ENCODE measurements around the gene MRPS27. TPM values are rescaled to one million over a fixed set of nuclear protein-coding genes. Genes with fewer than 3 reads are reported as not detected.

Gene MRPS27
- total RNA-seq, 1 experiment from 2014 or later: 61.2 TPM

DNA sequence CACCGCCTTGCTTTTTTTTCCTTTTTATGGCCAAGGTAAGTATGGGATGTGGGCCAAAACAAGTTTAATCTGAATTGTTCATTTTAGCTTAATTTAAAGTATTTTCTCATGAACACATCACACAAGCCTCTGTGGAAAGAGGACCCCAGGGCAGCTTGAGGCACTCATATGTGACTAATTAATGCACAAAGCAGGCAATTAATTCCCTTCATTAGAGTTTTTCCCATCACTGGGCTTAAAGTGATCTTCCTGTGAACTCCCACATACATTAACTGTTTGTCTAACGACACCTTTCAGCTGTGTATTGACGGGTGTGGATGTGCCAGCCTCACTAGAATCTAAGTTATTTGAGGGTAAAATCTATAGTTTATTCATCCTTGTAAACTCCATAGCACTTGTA is 103.3 kb downstream of the MRPS27 start:
- CTCF ChIA-PET: no interaction called here

DNA sequence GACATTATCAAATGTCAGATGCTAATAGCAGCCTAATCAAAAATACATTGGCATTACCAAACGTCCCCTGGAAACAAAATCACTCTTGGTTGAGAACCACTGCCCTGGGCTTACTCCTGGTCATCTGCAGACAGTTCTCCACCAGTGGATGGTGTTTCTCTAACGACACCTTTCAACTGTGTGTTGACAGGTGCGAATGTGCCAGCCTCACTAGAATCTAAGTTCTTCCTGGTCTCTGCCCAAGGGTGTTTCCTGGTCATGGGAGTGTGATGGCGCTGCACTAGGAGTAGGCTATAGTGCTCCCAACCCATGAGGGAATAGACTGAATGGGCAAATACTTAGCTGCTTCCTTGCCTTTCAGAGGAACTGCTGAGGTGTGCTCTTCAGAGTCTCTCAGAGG is 105.9 kb downstream of the MRPS27 start:
- intact Hi-C loops (cut with micrococcal nuclease; ENCODE audit: unreplicated experiment): no loop called here
- TF ChIP-seq, protein P1, sequence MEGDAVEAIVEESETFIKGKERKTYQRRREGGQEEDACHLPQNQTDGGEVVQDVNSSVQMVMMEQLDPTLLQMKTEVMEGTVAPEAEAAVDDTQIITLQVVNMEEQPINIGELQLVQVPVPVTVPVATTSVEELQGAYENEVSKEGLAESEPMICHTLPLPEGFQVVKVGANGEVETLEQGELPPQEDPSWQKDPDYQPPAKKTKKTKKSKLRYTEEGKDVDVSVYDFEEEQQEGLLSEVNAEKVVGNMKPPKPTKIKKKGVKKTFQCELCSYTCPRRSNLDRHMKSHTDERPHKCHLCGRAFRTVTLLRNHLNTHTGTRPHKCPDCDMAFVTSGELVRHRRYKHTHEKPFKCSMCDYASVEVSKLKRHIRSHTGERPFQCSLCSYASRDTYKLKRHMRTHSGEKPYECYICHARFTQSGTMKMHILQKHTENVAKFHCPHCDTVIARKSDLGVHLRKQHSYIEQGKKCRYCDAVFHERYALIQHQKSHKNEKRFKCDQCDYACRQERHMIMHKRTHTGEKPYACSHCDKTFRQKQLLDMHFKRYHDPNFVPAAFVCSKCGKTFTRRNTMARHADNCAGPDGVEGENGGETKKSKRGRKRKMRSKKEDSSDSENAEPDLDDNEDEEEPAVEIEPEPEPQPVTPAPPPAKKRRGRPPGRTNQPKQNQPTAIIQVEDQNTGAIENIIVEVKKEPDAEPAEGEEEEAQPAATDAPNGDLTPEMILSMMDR (IDR thresholded peaks at IDR 0.05; ENCODE audit: unreplicated experiment): no peak
- H3K9me3 Mint-ChIP-seq (ENCODE audit: low read depth, unreplicated experiment): no peaks in the 10 kb centered on the region
- H3K36me3 Mint-ChIP-seq (ENCODE audit: insufficient read depth, unreplicated experiment): peaks cover 5% of the 10 kb centered on the region
- H3K4me3 Mint-ChIP-seq (ENCODE audit: low read depth, unreplicated experiment): no peak overlapping the region
- peaks cover 14% of the 10 kb centered on the region for H3K4me1 Mint-ChIP-seq (ENCODE audit: low read depth, unreplicated experiment)
- CTCF ChIA-PET: interaction anchor here (0.5 kb wide), 1 partner anchor 42 kb away, joined by 4 read pairs; no protein-coding TSS in a partner anchor
- no peak for DNase-seq
- BruUV-seq (replicated peaks): no TSS peak
- no peaks in the 10 kb centered on the region for H3K27me3 Mint-ChIP-seq (ENCODE audit: unreplicated experiment)
- no peak overlapping the region for H3K27ac Mint-ChIP-seq (ENCODE audit: unreplicated experiment)

More for the DNA sequence above, 103.3 kb downstream of the MRPS27 start:
- Mint-ChIP-seq H3K36me3 (ENCODE audit: insufficient read depth, unreplicated experiment) (peaks cover 20% of the 10 kb centered on the region), H3K27me3 (ENCODE audit: unreplicated experiment) (no peaks in the 10 kb centered on the region), H3K4me1 (ENCODE audit: low read depth, unreplicated experiment) (peaks cover 3% of the 10 kb centered on the region), H3K4me3 (ENCODE audit: low read depth, unreplicated experiment) (no peak overlapping the region), H3K9me3 (ENCODE audit: low read depth, unreplicated experiment) (no peaks in the 10 kb centered on the region), H3K27ac (ENCODE audit: unreplicated experiment) (no peak overlapping the region)
- intact Hi-C loops (cut with micrococcal nuclease; ENCODE audit: unreplicated experiment): no loop called here
- no TSS peak for BruUV-seq (replicated peaks)
- DNase-seq: no peak
- TF ChIP-seq, protein P1 (IDR thresholded peaks at IDR 0.05; ENCODE audit: unreplicated experiment): no peak

DNA sequence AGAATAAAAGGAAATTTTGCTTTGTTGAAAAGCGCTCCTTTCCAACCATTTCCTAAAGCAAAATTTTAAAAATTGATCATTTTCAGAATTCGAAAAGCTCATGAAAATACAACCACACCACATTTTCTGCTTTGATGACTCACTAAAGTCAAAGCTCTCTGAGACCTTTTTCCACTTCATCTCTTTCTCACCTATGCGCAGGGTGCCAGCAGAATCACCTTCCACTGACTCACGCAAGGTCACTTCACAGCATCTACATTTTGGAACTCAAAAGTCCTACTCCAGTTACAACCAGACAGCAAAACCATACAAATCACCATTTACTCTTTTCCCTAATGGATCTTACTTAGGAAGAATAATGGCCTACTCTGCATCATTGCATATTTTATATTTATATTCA is 106.6 kb downstream of the MRPS27 start:
- no peak for DNase-seq
- TF ChIP-seq, protein P1 (IDR thresholded peaks at IDR 0.05; ENCODE audit: unreplicated experiment): no peak
- no peaks in the 10 kb centered on the region for H3K27me3 Mint-ChIP-seq (ENCODE audit: unreplicated experiment)
- no peak overlapping the region for H3K4me3 Mint-ChIP-seq (ENCODE audit: low read depth, unreplicated experiment)
- intact Hi-C loops (cut with micrococcal nuclease; ENCODE audit: unreplicated experiment): no loop called here
- no peak overlapping the region for H3K27ac Mint-ChIP-seq (ENCODE audit: unreplicated experiment)
- CTCF ChIA-PET: no interaction called here
- BruUV-seq (replicated peaks): no TSS peak
- H3K9me3 Mint-ChIP-seq (ENCODE audit: low read depth, unreplicated experiment): no peaks in the 10 kb centered on the region
- peaks cover 14% of the 10 kb centered on the region for H3K4me1 Mint-ChIP-seq (ENCODE audit: low read depth, unreplicated experiment)
- peaks cover 5% of the 10 kb centered on the region for H3K36me3 Mint-ChIP-seq (ENCODE audit: insufficient read depth, unreplicated experiment)

DNA sequence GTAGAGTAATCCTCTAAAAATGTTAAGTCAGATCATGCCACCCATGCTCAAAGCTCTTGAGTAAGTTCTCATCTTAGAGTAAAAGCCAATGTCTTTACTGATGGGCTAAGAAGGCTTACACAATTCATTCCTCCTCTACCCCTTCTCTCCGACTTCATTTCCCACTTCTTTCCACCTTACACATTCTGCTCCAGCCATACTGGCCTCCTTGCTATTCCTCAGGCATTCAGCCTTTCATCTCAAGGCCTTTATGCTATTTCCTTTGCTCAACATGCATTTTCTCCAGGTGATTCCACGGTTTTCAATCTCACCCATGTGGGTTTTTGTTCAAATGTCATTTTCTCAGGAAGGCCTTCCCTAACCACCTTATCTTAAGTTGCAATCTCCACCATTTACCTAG is 107.9 kb downstream of the MRPS27 start:
- no TSS peak for BruUV-seq (replicated peaks)
- no peaks in the 10 kb centered on the region for H3K9me3 Mint-ChIP-seq (ENCODE audit: low read depth, unreplicated experiment)
- intact Hi-C loops (cut with micrococcal nuclease; ENCODE audit: unreplicated experiment): no loop called here
- no peak overlapping the region for H3K4me3 Mint-ChIP-seq (ENCODE audit: low read depth, unreplicated experiment)
- H3K27me3 Mint-ChIP-seq (ENCODE audit: unreplicated experiment): no peaks in the 10 kb centered on the region
- H3K4me1 Mint-ChIP-seq (ENCODE audit: low read depth, unreplicated experiment): peaks cover 14% of the 10 kb centered on the region
- H3K36me3 Mint-ChIP-seq (ENCODE audit: insufficient read depth, unreplicated experiment): peaks cover 5% of the 10 kb centered on the region
- H3K27ac Mint-ChIP-seq (ENCODE audit: unreplicated experiment): peak overlapping the region; percentile 5
- TF ChIP-seq, protein P1 (IDR thresholded peaks at IDR 0.05; ENCODE audit: unreplicated experiment): no peak
- CTCF ChIA-PET: no interaction called here
- no peak for DNase-seq

Measured in Calu3 (cell line).